Measurements from ENCODE around the gene GDF7. TPM values are rescaled to one million over a fixed set of nuclear protein-coding genes. Genes with fewer than 3 reads are reported as not detected.

Gene GDF7
- total and polyA plus RNA-seq, 2 of the 8 experiments (the other 6 are each of a cell fraction or from before 2014, with no cell fraction given), result 0.04 to 0.06 TPM

- TF ChIP-seq CHD7 (IDR thresholded peaks at IDR 0.05; ENCODE audit: insufficient replicate concordance, low read length), result no peak
- no peak for TF ChIP-seq SP2 (IDR thresholded peaks at IDR 0.05; ENCODE audit: low read length)
- TF ChIP-seq, protein P1, sequence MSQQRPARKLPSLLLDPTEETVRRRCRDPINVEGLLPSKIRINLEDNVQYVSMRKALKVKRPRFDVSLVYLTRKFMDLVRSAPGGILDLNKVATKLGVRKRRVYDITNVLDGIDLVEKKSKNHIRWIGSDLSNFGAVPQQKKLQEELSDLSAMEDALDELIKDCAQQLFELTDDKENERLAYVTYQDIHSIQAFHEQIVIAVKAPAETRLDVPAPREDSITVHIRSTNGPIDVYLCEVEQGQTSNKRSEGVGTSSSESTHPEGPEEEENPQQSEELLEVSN (IDR thresholded peaks at IDR 0.05), result no peak
Measured at GRCh38 chr2:20625491-20626391, 41.2 kb upstream of the GDF7 start (continued).

Data from H1 (cell line).